Measurements from ENCODE around the gene DCST2.

GRCh38 chr1:154982341-154982740 lies 51.2 kb downstream of the DCST2 start:
- no peak for TF ChIP-seq CTCF (IDR thresholded peaks at IDR 0.05 in 4 of 5, conservative IDR thresholded peaks at IDR 0.05 in 1 of 5)
- no peak for TF ChIP-seq POLR2A (IDR thresholded peaks at IDR 0.05)
